ENCODE results near the gene HOXA1. TPM values are rescaled to one million over a fixed set of nuclear protein-coding genes. Genes with fewer than 3 reads are reported as not detected.

HOXA1 gene
- total RNA-seq, 1 experiment from 2014 or later: 0.24 TPM

GRCh38 chr7:27095050-27095896 is 527 bp downstream of the HOXA1 start:
- no peak for DNase-seq
- TF ChIP-seq CTCF (IDR thresholded peaks at IDR 0.05; ENCODE audit: unreplicated experiment): no peak
- H3K27me3 Mint-ChIP-seq (ENCODE audit: unreplicated experiment): no peaks in the 10 kb centered on the region
- H3K27ac Mint-ChIP-seq (ENCODE audit: unreplicated experiment): no peak overlapping the region
- CTCF ChIA-PET: interaction anchor here (0.7 to 1.1 kb wide), 3 partner anchors 11 to 47 kb away, joined by 3 to 4 read pairs (median 4); no protein-coding TSS in a partner anchor
- no peak overlapping the region for H3K4me3 Mint-ChIP-seq (ENCODE audit: low read depth, unreplicated experiment)
- intact Hi-C loops (cut with micrococcal nuclease; ENCODE audit: unreplicated experiment): no loop called here
- H3K4me1 Mint-ChIP-seq (ENCODE audit: low read depth, unreplicated experiment): peaks cover 47% of the 10 kb centered on the region
- H3K36me3 Mint-ChIP-seq (ENCODE audit: insufficient read depth, unreplicated experiment): peaks cover 17% of the 10 kb centered on the region
- no TSS peak for BruUV-seq (replicated peaks)
- H3K9me3 Mint-ChIP-seq (ENCODE audit: low read depth, unreplicated experiment): no peaks in the 10 kb centered on the region

GRCh38 chr7:27094304-27095049 is 1.3 kb downstream of the HOXA1 start:
- no peak for TF ChIP-seq CTCF (IDR thresholded peaks at IDR 0.05; ENCODE audit: unreplicated experiment)
- CTCF ChIA-PET: interaction anchor here (0.9 to 1.1 kb wide), 2 partner anchors 26 to 46 kb away, joined by 3 to 4 read pairs; no protein-coding TSS in a partner anchor
- no peak for DNase-seq
- Mint-ChIP-seq H3K4me3 (ENCODE audit: low read depth, unreplicated experiment) (no peak overlapping the region), H3K36me3 (ENCODE audit: insufficient read depth, unreplicated experiment) (peaks cover 14% of the 10 kb centered on the region), H3K27ac (ENCODE audit: unreplicated experiment) (no peak overlapping the region), H3K4me1 (ENCODE audit: low read depth, unreplicated experiment) (peaks cover 39% of the 10 kb centered on the region), H3K27me3 (ENCODE audit: unreplicated experiment) (no peaks in the 10 kb centered on the region), H3K9me3 (ENCODE audit: low read depth, unreplicated experiment) (no peaks in the 10 kb centered on the region)
- no TSS peak for BruUV-seq (replicated peaks)
- intact Hi-C loops (cut with micrococcal nuclease; ENCODE audit: unreplicated experiment): no loop called here

GRCh38 chr7:27093184-27093895 is 2.5 kb downstream of the HOXA1 start:
- Mint-ChIP-seq H3K36me3 (ENCODE audit: insufficient read depth, unreplicated experiment) (peaks cover 3% of the 10 kb centered on the region), H3K27me3 (ENCODE audit: unreplicated experiment) (no peaks in the 10 kb centered on the region), H3K4me1 (ENCODE audit: low read depth, unreplicated experiment) (peaks cover 27% of the 10 kb centered on the region), H3K27ac (ENCODE audit: unreplicated experiment) (no peak overlapping the region), H3K4me3 (ENCODE audit: low read depth, unreplicated experiment) (no peak overlapping the region), H3K9me3 (ENCODE audit: low read depth, unreplicated experiment) (no peaks in the 10 kb centered on the region)
- BruUV-seq (replicated peaks): no TSS peak
- no peak for DNase-seq
- CTCF ChIA-PET: interaction anchor here (0.6 to 1.6 kb wide), 2 partner anchors 51 to 195 kb away, joined by 4 read pairs; no protein-coding TSS in a partner anchor
- TF ChIP-seq CTCF (IDR thresholded peaks at IDR 0.05; ENCODE audit: unreplicated experiment): no peak
- intact Hi-C loops (cut with micrococcal nuclease; ENCODE audit: unreplicated experiment): no loop called here

GRCh38 chr7:27092819-27093110 is 3.0 kb downstream of the HOXA1 start:
- CTCF ChIA-PET: interaction anchor here (1.6 kb wide), 1 partner anchor 51 kb away, joined by 4 read pairs; no protein-coding TSS in a partner anchor
- Mint-ChIP-seq H3K36me3 (ENCODE audit: insufficient read depth, unreplicated experiment) (no peaks in the 10 kb centered on the region), H3K4me1 (ENCODE audit: low read depth, unreplicated experiment) (peaks cover 22% of the 10 kb centered on the region), H3K9me3 (ENCODE audit: low read depth, unreplicated experiment) (no peaks in the 10 kb centered on the region), H3K27me3 (ENCODE audit: unreplicated experiment) (no peaks in the 10 kb centered on the region), H3K27ac (ENCODE audit: unreplicated experiment) (no peak overlapping the region), H3K4me3 (ENCODE audit: low read depth, unreplicated experiment) (no peak overlapping the region)
- BruUV-seq (replicated peaks): no TSS peak
- no peak for TF ChIP-seq CTCF (IDR thresholded peaks at IDR 0.05; ENCODE audit: unreplicated experiment)
- intact Hi-C loops (cut with micrococcal nuclease; ENCODE audit: unreplicated experiment): no loop called here
- DNase-seq: no peak

All from Calu3 (cell line).